Colon (tissue), 2 donors: Measurements from ENCODE around the gene VSIG1.

Experiments used
- FAIRE-seq: peaks from 2 replicates; lab custom pipeline; 2012; peaks lifted over from hg19 to GRCh38; lab: Jason Lieb, UNC
- donor health status: control.
- donor health status: control.

The VSIG1 gene

DNA sequence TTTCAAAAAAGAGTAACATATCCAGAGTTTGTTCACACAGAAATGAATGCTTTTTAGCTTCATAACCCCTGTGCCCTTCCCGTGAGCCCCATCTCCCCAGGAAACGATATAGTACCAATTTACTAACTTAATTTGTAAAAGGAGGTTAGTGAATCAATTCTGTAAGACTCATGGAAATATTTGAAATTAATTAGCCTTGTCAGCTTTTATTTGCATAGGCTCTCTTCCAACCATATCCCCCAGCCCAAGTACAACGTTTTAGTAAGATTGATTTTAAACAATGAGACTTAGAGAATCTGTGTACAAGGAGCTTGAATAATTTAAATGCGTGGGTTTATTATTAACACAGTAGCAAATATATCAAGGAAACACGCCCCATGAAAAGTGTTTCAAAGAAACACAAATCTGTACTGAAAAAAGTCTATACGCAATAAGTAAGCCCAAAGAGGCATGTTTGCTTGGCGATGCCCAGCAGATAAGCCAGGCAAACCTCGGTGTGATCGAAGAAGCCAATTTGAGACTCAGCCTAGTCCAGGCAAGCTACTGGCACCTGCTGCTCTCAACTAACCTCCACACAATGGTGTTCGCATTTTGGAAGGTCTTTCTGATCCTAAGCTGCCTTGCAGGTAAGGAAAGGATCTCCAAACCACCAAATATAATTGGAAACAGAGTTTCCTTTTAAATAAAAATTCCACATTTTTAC is at the start of gene VSIG1:
Gene VSIG1 (plus strand): TSS at position 512 of the 703 bp plus-strand sequence. CDS start 66 bp downstream, at position 578.
- FAIRE-seq: no peak

DNA sequence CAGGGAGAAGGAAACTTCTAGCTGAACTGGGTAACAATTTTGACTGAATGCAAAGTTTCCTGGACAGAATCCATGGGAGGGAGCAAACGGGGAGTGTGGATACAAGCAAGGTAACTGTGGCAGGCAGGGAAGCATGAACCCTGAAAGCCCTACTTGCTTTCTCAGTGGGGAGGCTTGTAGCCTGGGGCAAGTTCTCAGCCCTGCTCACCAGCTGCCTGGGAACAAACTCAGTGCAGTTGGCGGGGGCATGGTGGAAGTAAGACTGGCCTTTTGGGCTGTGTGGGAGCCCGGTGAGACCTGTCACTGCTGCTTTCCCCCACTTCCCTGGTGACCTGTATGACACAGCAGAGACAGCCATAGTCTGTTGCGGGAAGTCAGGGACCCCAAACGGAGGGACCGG is 48.7 kb upstream of the VSIG1 start:
- no peak for FAIRE-seq

DNA sequence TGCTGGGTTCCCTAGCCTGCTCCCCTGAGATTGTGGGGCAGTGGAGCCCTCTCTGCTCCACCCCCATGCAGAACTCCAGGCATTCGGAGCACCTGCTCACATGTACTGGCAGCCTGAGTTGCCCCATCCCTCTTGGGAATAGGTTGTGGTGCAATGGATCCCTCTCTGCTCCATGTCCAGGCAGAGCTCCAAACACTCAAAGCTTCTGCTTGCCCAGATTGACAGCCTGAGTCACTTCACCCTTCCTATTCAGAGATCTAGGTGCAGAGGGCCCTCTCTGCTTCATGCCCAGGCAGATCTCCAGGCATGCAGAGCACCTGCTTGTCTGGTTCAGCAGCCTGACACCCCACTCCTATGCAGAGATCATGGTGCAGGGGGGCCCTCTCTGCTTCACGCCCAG is 44.1 kb upstream of the VSIG1 start:
- no peak for FAIRE-seq

DNA sequence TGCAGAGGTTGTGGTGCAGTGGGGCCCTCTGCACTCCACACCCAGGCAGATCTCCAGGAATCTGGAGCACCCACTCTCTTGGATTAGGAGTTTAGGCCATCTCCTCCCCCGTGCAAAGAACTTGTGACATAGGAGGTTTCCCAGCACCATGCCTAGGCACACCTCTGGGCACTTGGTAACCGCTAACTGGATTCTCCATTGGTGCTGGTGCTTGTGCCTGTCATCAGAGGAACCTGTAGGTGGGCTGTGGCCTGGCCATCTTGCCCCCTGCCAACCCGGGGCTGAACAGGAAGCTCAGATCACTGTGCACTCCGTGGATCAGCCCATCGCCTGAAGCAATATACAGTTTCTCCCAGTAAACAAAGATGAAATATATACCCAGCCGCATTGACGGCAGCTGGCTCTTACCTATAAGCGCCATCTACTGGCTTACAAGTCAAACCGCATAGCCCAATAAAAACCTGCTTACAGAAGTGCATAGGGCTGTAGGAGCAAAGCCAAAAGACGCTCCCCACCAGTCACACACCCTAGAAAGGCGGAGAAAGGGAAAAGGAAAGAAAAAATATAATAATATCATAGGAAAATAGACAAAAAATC is 43.5 kb upstream of the VSIG1 start:
- peak; percentile 86 for FAIRE-seq

DNA sequence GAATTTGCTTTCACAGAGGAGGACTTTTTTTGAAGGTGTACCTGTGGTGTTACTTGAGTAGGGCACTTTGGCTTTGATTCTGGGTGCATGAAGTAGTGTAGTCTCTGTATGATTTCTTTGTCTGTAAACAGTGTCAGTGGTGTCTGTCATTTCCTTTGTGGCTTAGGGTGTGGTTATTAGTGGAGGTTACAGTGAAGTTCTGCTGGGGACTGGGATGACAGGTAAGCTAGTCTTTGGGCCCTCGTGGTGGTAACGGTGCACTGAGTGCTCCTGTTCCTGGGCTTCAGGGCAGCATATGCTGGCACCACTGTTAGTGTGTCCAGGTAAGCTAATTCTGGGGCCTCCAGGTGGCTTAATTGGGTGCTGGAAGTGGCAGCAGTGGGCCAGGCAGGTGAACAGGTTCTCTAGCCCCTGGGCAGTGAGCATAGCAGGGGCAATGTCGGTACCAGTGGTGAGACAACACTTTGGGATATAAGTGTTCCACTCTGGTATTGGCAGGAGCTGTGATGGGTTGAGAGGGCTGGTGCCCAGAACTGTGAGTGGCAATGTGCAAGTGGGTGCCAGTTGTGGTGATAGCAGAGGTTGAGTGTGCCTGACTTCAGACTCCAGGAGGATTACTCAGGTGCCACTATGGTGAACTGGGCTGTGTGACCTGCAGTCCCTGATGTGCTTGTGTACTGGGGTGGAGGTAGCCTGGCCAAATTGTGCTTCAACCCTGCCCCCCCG is 26.0 kb upstream of the VSIG1 start:
- no peak for FAIRE-seq

DNA sequence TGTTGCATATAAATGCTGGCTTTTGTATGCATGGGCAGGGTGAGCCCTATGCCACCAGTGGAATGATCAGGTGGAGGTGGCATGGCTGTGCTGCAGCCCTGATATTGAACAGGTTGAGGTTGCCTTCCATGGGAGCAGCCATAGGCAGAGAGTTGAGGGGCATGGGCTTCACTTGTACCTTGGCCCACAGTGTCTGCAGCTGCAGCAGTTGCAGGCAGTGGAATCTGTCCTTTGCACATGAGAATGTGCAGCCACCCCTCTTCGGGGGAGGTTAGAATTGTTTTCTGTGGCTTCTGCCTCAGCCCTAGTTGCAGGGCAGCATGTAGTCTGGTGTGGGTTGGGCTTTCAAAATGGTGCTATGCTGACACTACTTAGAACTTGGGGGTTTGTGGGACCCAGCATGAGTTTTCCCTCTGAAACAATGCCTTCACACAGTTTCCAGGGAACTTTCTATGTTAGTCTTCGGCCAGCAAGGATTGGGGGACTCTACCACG is 25.4 kb upstream of the VSIG1 start:
- no peak for FAIRE-seq

DNA sequence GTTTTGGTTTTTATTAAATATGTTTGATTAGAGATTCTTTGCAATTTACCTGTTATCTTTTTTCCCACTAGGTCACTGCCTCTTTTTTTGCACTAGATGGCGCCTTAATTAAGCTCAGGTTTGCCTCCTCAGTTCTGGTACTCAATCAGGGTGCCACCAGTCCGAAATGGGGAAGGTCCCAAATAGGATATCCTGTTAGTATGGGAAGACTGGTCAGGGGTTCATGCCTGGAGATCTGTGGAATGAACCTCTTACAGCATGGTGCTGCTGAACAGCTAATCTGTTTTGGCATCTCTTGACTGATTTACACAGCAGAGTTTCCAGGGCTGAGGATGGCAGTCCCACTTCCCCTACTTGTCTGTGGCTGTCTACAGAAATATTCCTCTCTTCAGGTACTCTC is 24.2 kb upstream of the VSIG1 start:
- no peak for FAIRE-seq

DNA sequence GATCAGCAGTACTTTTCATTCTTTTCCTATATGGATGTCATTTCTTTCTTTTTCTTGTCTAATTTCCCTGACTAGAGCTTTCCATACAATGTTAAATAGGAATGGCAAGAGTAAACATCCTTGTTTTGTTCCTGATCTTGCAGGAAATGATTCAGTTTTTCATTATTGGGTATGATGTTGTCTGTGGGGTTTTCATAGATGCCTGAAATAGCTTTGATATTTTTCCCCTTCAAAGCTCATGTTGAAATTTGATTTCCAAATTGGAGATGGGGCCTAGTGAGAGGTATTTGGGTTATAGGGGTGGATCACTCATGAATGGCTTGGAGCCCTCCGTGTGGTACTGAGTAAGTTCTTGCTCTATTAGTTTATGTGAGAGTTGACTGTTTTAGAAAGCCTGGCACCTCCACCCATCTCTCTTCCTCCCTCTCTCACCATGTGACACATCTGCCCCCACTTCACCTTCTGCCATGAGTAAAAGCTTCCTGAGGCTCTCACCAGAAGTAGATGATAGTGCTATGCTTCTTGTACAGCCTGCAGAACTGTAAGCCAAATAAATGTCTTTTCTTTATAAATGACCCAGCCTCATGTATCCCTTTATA is 22.3 kb upstream of the VSIG1 start:
- no peak for FAIRE-seq

DNA sequence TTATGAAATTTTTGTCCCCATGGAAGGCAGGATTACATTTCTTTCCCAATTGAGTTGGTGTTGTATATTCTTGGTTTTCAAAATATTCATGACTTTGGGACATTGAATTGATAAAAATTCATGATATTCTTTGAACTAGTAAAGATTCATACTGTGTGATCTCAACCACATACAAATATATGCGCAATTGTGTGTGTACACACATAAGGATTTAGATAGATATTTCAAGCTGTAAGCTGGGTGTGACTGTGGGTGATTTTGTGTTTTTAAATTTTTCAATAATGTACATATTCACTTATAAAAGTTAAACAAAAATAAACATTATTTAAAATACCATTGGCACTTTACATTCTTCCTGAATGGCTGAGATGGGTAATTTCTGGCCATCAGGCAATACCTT is 19.5 kb upstream of the VSIG1 start:
- peak; percentile 18 for FAIRE-seq

DNA sequence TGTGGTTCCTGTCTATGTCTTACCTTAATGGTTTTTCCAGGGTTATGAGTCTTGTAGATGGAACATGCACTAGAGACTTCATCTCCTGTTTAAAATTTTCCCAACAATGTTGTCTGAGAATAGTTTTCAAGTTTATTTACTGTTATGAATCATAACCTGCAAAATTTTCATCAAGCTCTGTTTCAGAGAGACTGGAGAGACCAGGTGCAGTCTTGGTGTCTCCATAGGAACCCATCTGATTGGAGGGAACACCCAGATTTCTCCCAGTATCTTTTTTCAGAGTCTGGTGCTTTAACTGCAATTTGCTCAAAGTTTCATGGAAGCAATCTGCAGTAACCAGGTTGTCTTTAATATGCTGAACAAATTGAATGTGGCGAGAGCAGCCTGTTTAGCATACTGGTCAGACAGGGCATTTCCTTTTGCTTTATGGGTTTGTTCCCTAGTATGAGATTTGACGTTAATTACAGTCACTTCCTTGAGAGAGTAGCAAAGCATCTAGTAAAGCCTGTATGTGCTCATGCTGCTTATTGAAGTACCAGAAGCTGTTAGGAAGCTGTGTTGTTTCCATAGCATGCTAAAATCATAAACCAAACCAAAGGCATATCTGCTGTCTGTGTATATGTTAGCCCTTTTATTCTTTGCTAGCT is 18.8 kb upstream of the VSIG1 start:
- FAIRE-seq: peak; percentile 86

DNA sequence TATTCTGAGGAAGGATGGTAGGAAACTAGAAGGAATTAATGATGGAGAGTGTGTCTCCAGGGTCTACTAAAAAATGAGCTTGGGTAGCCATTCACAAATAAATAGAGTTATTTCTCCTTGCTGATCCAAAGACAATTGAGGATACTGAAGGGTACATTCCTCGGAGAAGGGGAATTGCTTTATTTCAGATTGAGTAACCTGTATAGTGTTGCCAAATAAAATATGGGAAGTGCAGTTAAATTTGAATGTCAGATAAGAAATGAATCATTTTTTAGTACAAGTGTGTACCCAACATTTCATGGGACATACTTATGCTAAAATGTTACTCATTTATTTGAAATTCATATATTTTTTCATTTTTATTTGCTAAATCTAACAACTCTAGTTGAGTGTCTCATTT is 16.0 kb upstream of the VSIG1 start:
- peak; percentile 49 for FAIRE-seq

DNA sequence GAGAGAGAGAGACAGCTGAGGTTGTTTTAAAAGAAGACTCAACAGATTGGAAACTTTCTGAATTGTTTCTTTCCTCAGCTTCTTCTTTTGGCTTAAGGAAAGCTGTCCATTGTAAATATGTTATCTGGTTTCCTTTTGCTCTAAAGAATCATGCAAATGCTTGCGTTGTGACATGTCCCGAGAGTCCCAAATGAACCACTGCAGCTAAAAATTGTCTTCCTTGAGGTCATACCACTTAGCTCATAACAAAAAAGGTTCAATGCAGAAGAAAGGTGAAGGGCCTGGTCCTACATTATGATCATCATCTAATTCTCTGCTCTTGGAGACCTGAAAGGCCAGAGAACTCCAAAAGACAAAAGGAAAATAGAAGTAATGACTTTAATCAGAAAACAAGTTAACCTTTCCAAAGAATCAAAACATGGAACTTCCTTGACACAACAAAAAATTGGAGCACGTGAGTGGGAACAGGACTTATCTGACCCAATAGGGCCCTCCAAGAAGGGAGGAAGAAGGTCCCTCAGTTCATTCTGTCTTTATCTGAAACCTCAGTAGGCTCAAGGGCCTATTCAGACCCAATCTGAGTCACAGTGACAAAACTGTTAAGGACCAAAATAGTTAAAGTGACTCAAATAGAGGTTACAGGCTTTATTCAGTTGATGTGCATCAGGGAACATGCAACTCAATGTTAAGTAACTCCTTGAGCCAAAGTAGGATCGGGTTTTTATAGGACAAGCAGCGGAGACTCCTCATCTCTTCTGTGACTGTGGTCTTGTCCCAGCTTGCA is 14.7 kb upstream of the VSIG1 start:
- no peak for FAIRE-seq

DNA sequence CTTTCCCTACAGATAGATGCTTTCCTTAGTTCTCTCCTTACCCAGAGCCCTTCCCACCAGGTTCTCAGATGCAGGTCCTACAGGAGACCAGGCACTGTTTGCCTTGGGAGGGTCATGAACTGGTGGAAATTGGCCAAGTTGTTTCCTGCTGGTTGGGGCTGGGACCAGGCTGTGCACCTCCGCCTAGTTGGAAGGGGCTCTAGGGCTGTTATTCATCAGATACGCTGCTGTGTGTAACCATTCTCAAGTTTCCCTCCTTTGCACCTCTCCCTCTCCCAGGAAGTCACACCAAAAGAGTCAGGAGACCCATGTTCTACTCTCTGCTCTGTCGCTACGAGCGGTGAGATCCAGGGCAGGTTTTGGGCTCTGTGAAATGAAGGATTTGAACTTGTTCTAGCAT is 11.9 kb upstream of the VSIG1 start:
- no peak for FAIRE-seq

DNA sequence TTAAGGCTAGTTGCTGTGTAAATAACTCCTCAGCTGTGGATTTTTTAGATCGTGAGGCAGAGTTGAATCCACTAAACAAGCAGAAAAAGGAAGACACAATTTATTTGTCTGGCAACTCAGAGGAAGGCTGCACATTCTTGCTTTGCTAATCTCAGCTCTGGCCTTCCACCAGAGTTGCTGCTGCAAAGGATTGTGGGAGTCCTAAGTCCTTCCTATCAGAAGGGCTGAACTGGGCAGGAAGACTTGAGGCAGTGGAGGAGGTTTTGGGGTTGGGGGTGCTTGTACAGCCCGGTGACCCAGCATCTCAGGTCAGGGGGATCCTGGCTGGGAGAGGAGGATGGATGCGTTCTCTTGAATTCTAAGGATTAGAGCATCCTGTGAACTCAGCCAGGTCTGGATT is 11.0 kb upstream of the VSIG1 start:
- no peak for FAIRE-seq

DNA sequence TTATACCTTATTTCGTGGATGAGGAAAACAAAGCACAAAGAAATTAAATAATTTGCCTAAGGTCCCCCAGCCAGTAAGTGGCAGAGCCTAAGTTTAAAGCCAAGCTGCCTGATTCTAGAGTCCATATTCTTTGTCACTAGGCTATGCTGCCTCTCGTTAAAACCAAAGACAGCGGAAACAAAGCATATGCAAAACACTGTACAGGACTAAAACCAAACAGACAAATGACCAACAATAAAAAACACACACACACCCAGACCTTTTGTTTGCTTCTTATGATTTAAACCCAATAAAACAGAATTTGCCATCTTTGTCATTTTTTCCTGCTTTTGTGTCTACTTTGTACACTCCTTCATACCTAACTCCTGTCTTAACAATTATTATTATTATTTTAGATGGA is 10.1 kb upstream of the VSIG1 start:
- peak; percentile 64 for FAIRE-seq

DNA sequence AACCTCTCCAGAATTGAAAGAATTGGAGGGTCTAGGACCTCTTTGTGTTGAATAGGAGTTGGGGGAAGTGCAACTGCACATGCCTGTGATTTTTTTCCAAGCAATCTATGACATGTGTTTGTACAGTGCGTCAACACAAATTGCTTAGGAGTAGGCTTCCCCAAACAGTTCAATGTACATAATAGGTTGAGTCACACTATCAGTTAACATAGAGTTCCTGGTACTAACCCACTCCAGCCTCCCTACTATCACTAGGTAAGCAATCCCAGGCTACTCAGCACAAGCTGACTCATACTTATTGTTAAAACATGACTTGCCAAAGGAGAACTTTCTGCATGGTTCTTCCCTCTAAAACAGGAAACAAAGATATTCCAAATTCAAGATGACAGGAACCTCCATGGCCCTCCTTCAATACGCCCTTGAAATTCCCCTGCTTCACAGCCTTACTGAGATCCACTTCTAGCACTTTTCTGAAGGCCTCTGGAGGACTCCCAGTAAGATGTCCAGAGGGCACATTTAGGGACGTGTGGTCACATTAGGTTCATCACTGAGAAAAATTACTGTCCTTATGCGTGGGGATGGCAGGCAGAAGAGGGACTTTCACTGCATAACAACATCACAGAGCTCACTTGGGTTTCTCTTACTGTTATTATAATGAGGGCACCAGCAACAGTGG is 8.4 kb upstream of the VSIG1 start:
- peak; percentile 93 for FAIRE-seq

DNA sequence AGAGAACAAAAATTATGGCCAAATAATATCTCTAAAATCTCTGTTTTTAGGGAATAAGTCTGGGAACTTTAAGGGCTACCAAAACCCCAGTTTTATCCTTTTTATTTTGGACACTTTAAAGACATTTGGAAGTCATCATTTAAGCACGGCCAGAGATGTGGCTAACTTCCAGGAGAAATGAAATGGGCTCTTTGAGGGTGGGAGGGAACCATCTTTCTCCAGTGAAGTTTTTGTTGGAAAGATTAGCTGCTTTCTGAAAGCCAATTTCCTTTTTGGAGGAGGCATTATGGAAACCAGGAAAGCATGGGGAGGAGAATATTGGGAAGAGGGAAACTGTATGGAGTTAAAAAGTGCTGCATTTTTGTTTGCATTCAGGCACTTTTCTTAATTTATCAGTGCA is 4.8 kb downstream of the VSIG1 start:
- FAIRE-seq: no peak

DNA sequence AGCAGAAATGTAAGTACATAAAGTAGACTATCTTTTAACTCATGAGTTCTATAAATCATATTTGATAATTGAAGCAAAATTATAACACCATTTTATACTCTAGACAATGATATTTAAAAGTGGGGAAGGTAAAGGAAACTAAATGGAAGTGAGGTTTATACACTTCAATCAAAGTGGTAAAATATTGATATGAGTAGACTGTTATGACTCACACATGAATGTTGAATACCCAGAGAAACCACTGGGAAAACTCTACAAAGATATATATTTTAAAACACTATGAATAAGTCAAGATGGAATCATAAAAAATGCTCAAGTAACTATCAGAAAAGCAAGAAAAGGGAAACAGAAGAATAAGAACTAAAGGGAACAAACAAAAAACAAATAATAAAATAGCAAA is 8.4 kb downstream of the VSIG1 start:
- FAIRE-seq: peak; percentile 90

DNA sequence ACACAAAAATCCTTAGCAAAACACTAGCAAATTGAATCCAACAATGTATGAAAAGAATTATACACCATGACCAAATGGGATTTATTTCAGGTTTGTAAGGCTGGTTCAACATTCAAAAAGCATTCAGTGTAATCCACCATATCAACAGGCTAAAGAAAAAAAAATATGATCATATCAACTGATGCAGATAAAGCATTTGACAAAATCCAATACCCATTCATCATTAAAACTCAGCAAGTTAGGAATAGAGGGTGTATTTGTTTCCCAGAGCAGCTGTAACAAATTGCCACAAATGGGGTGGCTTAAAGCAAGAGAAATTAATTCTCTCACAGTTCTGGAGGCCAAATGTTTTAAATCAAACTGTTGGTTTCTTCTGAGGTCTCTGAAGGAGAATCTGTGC is 10.7 kb downstream of the VSIG1 start:
- FAIRE-seq: no peak

DNA sequence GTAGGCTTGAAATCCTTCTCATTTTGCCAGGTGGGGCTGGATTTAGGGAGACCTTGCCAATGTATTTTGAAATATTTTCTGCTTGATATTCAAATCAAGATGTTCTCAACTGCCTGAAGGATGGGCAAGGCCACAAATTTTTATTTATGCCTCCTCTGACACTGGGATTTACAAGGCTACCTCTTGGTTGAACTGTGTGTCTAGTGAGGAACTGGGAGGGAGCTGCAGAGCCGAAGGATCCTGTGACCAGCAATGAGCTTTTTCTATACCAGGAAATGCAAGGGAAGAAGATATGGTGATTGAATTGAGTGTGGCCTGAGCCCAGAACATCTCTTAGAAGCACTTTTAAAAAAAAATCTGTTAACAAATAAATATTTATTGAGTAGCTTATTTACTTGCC is 14.9 kb downstream of the VSIG1 start:
- no peak for FAIRE-seq

DNA sequence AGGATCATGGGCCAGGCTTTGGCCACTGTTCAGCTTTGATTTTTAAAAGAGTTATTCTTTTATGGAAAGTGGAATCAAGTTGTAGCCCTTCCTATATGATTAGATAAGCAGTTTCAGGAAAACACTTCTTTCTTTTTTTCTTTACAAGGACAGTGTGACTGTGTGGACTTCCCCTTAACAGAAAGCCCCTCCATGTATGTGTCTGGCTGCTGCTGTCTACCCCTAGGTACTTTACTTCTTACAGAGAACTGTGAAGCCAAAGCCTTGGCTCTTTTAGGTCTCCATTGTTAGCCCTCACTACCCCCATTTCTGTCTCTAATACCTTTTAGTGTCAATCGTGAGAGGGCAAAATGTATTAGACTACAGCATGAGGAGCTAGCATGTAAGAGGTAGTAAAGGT is 19.1 kb downstream of the VSIG1 start:
- no peak for FAIRE-seq
